ENCODE data around the gene ATP9B. TPM values are rescaled to one million over a fixed set of nuclear protein-coding genes. Genes with fewer than 3 reads are reported as not detected.

Gene ATP9B
- total RNA-seq, 1 donor from 2014 or later, result 15.8 TPM

DNA sequence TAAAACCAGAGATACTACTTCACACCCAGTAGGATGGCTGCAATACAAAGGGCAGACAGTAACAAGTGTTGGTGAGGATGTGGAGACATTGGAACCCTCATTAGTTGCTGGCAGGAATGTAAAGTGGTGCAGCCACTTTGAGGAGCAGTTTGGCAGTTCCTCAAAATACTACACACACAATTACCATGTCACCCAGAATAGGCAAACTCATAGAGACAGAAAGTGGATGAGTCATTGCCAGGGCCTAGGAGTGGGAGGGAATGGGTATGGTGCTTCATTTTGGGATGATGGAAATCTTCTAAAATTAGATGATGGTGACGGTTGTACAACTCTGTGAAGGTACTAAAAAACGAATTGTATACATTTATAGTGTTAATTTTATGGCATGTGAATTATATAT lies 54.8 kb downstream of the ATP9B start:
- no peak for DNase-seq (ENCODE audit: low spot score)
- Mint-ChIP-seq H3K9me3 (ENCODE audit: low read depth) (peaks cover 6% of the 10 kb centered on the region), H3K36me3 (ENCODE audit: low read depth) (peaks cover 8% of the 10 kb centered on the region), H3K4me1 (ENCODE audit: low read depth) (no peaks in the 10 kb centered on the region), H3K27me3 (ENCODE audit: low read depth) (no peaks in the 10 kb centered on the region), H3K27ac (ENCODE audit: unreplicated experiment) (no peak overlapping the region), H3K4me3 (ENCODE audit: unreplicated experiment) (no peak overlapping the region)
- TF ChIP-seq, protein P1, sequence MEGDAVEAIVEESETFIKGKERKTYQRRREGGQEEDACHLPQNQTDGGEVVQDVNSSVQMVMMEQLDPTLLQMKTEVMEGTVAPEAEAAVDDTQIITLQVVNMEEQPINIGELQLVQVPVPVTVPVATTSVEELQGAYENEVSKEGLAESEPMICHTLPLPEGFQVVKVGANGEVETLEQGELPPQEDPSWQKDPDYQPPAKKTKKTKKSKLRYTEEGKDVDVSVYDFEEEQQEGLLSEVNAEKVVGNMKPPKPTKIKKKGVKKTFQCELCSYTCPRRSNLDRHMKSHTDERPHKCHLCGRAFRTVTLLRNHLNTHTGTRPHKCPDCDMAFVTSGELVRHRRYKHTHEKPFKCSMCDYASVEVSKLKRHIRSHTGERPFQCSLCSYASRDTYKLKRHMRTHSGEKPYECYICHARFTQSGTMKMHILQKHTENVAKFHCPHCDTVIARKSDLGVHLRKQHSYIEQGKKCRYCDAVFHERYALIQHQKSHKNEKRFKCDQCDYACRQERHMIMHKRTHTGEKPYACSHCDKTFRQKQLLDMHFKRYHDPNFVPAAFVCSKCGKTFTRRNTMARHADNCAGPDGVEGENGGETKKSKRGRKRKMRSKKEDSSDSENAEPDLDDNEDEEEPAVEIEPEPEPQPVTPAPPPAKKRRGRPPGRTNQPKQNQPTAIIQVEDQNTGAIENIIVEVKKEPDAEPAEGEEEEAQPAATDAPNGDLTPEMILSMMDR (IDR thresholded peaks at IDR 0.05), result no peak

GRCh38 chr18:79129120-79129519 lies 59.9 kb downstream of the ATP9B start:
- Mint-ChIP-seq H3K4me1 (ENCODE audit: low read depth) (no peaks in the 10 kb centered on the region), H3K36me3 (ENCODE audit: low read depth) (peaks cover 20% of the 10 kb centered on the region), H3K4me3 (ENCODE audit: unreplicated experiment) (no peak overlapping the region), H3K27ac (ENCODE audit: unreplicated experiment) (no peak overlapping the region), H3K9me3 (ENCODE audit: low read depth) (no peaks in the 10 kb centered on the region), H3K27me3 (ENCODE audit: low read depth) (no peaks in the 10 kb centered on the region)
- no peak for DNase-seq (ENCODE audit: low spot score)
- TF ChIP-seq, protein P1 (IDR thresholded peaks at IDR 0.05), result no peak

- Mint-ChIP-seq H3K27me3 (ENCODE audit: low read depth) (no peaks in the 10 kb centered on the region), H3K4me3 (ENCODE audit: unreplicated experiment) (no peak overlapping the region), H3K4me1 (ENCODE audit: low read depth) (no peaks in the 10 kb centered on the region), H3K36me3 (ENCODE audit: low read depth) (peaks cover 18% of the 10 kb centered on the region), H3K27ac (ENCODE audit: unreplicated experiment) (no peak overlapping the region), H3K9me3 (ENCODE audit: low read depth) (no peaks in the 10 kb centered on the region)
- TF ChIP-seq, protein P1 (IDR thresholded peaks at IDR 0.05), result no peak
- no peak for DNase-seq (ENCODE audit: low spot score)
These were observed 64.5 kb downstream of the ATP9B start for GRCh38 chr18:79133724-79134123.

DNA sequence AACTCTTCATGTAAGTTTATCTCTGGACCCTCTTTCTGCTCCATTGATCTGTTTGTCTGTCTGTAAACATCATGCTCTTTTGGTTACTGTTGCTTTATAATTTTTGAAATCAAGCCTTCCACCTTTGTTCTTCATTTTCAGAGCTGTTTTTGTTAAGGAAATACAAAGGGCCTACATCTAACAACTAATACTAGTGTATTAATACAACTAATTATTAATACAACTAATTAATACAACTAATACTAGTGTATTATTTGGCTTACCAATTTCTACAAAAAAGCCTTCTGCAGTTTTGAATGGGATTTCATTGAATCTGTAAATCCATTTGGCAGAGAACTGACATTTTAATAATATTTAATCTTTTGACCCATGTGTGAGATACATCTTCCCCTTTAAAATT lies 66.7 kb downstream of the ATP9B start:
- Mint-ChIP-seq H3K4me1 (ENCODE audit: low read depth) (no peaks in the 10 kb centered on the region), H3K36me3 (ENCODE audit: low read depth) (peaks cover 9% of the 10 kb centered on the region), H3K9me3 (ENCODE audit: low read depth) (no peaks in the 10 kb centered on the region), H3K27me3 (ENCODE audit: low read depth) (no peaks in the 10 kb centered on the region), H3K27ac (ENCODE audit: unreplicated experiment) (no peak overlapping the region), H3K4me3 (ENCODE audit: unreplicated experiment) (no peak overlapping the region)
- DNase-seq (ENCODE audit: low spot score), result no peak
- TF ChIP-seq, protein P1 (IDR thresholded peaks at IDR 0.05), result no peak

GRCh38 chr18:79136742-79137141 lies 67.5 kb downstream of the ATP9B start:
- H3K27ac Mint-ChIP-seq (ENCODE audit: unreplicated experiment), result no peak overlapping the region
- no peak overlapping the region for H3K4me3 Mint-ChIP-seq (ENCODE audit: unreplicated experiment)
- no peaks in the 10 kb centered on the region for H3K9me3 Mint-ChIP-seq (ENCODE audit: low read depth)
- H3K36me3 Mint-ChIP-seq (ENCODE audit: low read depth), result peaks cover 9% of the 10 kb centered on the region
- no peaks in the 10 kb centered on the region for H3K4me1 Mint-ChIP-seq (ENCODE audit: low read depth)
- no peak for DNase-seq (ENCODE audit: low spot score)
- TF ChIP-seq, protein P1 (IDR thresholded peaks at IDR 0.05), result no peak
- H3K27me3 Mint-ChIP-seq (ENCODE audit: low read depth), result no peaks in the 10 kb centered on the region

Measured in chondrocyte (in vitro differentiated cells).